Stimulated activated CD4-positive, alpha-beta T cell treated with anti-CD3 and anti-CD28 coated beads, Interleukin-1b, Interleukin-23, amount 100 ng/mL, for 48 hours (primary cell): ENCODE results near the gene SLC4A2.

ENCODE experiments used
- DNase-seq: peaks from one replicate; pipeline ENCODE4 v3.0.0-alpha.2; 2020

Gene SLC4A2

DNA sequence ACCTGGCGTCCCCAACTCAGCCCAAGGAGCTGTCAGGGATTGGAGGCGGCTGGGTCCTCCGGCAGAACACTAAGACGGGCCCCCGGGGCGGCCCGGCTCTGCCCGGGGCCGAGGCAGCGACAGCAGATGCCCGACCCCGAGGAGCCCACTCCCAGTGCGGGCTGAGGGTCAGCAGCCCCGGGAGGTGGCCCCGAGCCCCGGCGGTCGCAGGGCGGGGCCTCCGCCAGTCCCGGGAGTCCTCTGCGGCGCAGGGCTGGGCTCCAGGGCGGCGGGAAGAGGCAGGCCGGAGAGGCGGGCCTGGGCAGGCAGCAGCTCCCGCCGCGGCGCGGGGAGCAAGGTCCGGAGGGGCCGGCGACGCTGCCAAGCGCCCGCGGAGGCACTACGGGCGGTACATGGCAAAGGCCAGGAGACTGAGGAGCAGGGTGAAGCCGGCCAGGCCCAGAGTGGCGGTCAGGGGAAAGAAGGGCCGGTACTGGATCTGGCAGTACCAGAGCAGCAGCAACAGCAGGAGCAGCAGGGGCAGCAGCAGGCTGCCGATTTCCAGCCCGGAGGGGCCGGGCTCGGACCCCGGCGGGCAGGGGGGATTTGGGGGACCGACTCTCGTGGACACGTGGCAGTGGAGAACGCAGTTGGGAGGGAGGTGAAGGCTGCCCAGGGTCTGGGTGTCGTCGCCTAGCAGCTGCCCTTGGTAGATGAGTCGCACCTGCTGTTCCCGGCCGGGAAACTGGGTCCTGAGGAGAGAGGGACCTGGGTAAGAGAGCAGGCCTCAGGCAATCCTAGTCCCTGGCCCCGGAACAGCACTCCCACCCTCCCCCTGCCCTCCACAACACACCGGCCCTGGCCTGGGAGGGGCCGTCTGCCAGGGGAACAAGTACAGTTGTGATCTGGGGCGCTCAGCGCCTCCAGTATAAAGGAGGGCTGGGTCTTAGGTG is 22.0 kb downstream of the SLC4A2 start:
- no peak for DNase-seq

GRCh38 chr7:151082141-151083070 is 23.0 kb downstream of the SLC4A2 start:
- no peak for DNase-seq

GRCh38 chr7:151083071-151083823 is 23.9 kb downstream of the SLC4A2 start, which contains the start of gene TMUB1:
Gene TMUB1 (minus strand): TSS chr7:151083493. CDS start chr7:151082563, 930 bp downstream.
- peak; percentile 82 for DNase-seq

GRCh38 chr7:151083824-151084160 is 24.4 kb downstream of the SLC4A2 start:
- no peak for DNase-seq

DNA sequence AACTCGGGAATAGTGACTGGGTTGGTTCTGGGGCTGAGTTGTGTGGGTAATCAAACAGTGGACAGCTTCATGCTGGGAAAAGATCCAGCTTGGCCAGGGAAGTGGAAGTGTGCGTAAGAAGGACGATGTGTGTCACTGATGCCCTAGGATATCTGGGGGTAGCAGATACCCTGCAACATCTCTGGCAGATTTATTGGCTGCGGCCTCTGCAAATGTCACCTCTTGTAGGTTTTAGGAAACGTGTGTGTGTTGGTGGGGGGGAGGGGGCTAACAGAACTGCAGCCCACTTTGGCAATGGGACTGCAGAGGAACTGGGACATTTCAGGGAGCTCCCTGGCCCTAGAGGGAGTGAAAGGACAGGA is 25.9 kb downstream of the SLC4A2 start:
- DNase-seq: no peak

GRCh38 chr7:151085691-151086620 is 26.6 kb downstream of the SLC4A2 start, which contains the start of gene AGAP3:
Gene AGAP3 (plus strand): TSS chr7:151086475. CDS start chr7:151086742, 267 bp downstream.
- peak; percentile 31 for DNase-seq

GRCh38 chr7:151086802-151087244 is 27.4 kb downstream of the SLC4A2 start:
- DNase-seq: peak; percentile 38

DNA sequence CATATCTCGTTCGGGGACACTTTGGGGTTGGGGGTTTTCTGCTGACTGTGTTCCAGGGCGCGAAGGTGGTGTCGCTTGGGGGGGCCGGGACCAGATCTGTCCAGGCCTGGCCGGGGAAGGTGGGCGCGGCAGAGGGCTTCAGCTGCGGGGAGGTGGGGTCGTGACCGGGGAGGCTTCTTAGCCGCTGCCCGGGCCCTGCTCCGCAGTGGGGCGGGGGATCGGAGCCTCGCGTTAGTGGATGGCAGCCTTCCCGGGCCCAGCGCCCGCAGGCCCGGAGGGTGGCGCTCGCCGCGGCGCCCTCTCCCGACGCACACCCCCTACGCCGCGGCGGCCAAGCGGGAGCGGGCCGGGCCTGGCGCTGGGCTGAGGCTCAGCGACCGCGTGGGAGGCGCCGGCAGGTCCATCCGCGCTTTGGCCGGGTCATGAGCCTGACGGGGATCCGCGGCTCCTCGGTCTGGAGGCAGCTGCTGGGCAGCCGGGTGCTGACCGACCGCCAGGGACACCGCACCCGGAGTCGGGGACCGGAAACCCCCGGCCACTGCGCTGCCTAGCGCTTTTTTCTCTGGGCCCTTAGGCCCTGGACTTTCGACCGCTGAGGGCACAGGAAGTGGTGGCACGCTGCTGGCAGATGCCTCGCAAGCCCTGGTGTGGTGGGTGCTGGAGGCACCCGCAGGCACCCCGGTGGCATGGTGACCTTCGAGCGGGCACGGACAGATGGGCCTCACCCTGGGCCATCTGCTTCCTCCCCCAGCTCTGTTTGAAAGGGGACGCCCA is 28.0 kb downstream of the SLC4A2 start:
- DNase-seq: peak; percentile 27

DNA sequence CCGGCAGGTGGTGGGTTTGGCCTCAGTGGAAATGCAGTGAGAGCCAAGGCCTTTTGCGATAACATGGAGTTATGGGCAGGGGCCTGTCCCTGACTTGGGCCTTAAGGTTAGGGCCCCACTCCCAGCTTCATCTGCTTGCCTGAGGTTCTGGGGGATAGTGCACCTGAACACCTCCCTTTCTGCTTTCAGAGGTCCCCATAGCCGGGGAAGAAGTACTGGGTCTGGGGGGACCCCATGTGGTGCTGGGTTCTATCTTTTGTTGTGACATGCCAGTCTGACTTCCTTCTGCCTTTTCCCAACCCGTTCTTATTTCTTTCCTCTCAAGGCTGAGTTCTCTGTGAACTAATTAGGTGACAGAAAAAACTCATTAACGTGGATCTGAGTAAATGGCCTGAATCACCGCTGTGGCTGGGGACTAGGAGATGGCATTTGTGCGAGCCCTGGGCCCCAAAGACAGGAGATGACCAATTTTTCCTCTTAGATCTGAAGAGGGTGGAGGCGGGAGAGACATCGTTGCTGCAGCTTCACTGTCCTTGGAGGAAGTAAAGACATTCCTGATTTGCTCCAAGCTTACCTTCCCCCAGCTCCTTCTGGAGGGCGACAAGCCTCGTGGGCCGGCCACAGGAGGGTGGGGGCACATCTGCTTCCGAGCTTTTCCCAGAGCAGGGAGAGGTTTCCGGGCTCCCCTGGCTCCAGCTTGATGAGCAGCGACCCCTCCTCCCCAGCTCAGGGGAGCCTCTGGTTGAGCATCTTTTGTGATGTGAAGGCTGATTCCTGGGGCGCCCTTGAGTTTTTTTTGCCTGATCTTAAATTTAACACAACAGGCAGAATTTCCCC is 28.8 kb downstream of the SLC4A2 start:
- DNase-seq: no peak

GRCh38 chr7:151088856-151089699 is 29.7 kb downstream of the SLC4A2 start:
- DNase-seq: no peak

DNA sequence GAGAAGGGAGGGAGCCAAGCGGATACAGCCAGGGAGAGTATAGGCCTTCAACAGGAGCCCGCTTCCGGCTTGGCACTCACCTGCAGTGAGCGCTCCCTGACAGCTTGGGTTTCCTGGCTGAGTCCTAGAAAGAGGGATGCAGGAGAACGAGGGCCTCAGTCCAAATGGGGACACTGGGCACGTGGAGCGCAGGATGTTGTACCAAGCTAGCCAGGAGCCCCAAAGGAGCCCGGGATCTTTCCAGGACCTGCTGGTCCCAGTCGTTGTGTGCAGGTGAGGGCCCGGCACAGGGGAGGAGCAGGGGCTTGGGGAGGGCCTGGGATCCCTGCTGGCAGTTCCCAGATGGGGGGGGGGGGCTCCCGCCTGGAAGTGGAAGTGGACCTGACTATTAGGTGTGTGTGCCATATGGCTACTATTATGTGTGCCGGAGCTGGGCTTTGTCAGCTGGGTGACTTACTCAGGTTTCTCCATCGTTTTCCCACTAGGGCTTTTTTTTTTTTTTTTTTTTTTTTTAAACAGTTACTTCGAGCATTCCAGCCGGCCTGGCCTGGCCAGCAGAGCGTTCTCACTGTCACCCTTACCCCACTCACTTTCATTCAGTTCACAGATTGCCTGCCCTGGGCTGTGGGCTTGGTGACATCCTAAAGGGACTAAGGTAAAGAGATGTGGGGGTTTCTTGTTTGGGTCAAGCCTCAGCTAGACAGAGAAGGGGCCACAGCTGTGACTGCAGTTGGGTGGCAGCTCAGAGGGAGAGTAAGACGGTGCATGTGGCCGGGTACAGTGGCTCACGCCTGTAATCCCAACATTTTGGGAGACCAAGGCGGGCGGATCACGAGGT is 30.7 kb downstream of the SLC4A2 start:
- DNase-seq: no peak

DNA sequence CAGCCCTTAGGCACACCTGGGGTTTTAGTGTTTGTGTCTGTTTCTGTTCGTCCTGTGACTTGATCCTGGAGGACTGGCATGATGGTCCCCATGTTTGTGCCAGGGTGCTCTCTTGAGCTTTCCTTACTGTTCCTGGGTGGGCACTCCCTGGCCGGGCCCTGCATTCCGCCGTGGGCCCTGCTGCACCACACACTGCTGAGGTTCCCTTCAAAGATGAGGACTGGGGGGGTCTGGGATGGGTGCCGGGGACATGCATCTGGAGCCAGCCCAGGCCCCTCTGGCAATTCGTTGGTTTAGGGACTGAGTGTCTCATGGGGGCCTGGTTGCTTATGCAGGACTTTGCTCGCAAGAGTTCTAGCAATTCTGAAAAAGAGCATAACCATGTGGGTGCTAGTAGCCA is 31.6 kb downstream of the SLC4A2 start:
- no peak for DNase-seq

- DNase-seq: no peak
These were observed 32.0 kb downstream of the SLC4A2 start for GRCh38 chr7:151091431-151091830.

DNA sequence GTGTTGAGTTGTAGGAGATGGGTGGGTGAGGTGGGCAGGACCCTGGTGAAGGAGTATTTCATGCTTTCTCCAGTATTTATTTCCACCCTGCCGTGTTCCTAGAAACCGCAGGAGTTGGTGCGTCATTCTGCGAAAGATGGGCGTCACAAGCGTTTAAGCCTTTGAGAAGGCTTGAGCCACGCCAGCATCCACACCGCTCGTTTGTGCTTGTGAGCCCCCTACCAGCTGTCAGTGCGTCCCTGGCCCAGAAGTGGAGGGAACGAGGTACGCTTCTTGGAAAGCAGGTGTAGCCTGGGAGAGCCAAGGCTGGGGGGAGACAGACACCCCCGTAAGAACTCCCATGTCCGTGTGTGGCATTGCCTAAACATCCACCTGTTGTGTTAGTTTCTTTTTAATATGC is 32.6 kb downstream of the SLC4A2 start:
- DNase-seq: no peak

DNA sequence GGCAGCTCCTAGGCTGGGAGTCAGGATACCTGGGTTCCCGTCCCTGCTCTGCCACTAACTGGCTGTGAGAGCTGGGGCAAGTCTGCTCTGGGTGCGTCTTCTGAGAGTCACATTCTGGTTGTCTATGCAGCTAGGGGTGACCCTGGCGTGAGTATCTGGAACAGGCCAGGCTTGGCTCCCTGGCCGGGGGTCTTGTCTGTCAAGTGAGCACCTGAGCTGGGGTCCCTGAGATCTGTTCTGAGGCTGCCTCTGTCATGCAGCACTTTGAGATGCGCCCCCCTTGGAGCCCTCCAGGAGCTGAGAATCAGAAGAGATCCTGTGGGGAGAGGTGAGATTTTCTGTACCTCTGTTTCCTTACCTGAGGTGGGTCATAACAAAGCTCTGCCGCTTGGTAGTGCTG is 34.4 kb downstream of the SLC4A2 start:
- no peak for DNase-seq

GRCh38 chr7:151094675-151095074 is 35.3 kb downstream of the SLC4A2 start:
- DNase-seq: no peak

DNA sequence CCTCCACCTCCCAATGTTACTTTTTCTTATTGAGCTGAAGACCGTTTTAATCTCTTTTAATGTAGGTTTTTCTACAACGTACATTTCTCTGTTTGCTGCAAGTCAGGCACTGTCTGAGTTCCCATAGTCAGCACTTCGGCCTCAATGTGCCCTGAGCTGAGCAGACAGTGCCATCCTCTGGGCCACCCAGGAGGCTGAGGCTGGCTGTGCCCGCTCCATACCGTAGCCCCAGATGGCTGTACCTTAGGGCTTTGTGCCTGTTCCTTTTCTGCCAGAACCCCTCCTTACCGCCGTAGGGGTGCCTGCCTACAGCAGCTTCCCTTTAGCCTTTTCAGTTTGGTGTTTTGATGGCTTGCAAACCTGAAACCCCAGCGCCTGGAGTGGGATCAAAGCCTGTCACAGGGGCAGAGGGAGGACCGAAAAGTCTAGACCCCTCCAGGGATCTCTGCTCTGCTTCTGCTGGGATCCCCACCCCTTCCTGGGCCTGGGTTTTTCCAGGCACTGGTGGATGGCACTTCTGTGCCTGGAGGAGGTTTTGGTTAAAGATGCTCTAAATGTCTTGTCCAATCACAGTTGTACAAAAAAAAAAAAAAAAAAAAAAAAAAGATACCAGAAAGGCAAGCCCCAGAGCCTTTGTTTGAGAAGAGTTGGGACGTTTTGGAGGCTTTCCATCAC is 35.9 kb downstream of the SLC4A2 start:
- no peak for DNase-seq
